GM12878 (cell line): ENCODE data around the gene SETD1A. TPM values are rescaled to one million over a fixed set of nuclear protein-coding genes. Genes with fewer than 3 reads are reported as not detected.

Source experiments
- ATAC-seq: fragments of 200-7000 bp; cut with Tn5 transposase; 3 replicates; pipeline ENCODE4 v1.9.1; 2020; ENCODE audit warnings: mild to moderate bottlenecking, moderate library complexity
- BruUV-seq: library from RNA; stranded (reverse); fragments of 400-500 nt; replicated peaks from 2 replicates; lab custom pipeline; 2021; lab: Mats Ljungman, UMichigan
- CTCF ChIA-PET: fragments of 300-600 bp; sonication (Branson Sonifier 250); formaldehyde crosslinking; extraction: SDS; loops from one replicate; lab custom pipeline; 2021; ENCODE audit warnings: inconsistent platforms; lab: Yijun Ruan, JAX
- POLR2A ChIA-PET: fragments of 350-600 bp; formaldehyde crosslinking; extraction: SDS; loops from one replicate; lab custom pipeline; 2021; ENCODE audit warnings: inconsistent platforms; lab: Charles Lee
- RAD21 ChIA-PET: fragments of 300-600 bp; sonication (Branson Sonifier 250); formaldehyde crosslinking; loops from one replicate; lab custom pipeline; 2023; ENCODE audit warnings: antibody characterized with exemption; ENCODE audit not compliant: unreplicated experiment; lab: Charles Lee
- SMC1A ChIA-PET: fragments of 300-600 bp; sonication (Branson Sonifier 250); formaldehyde crosslinking; loops from one replicate; lab custom pipeline; 2023; ENCODE audit not compliant: unreplicated experiment, uncharacterized antibody; lab: Charles Lee
- DNase-seq: peaks from one replicate; pipeline ENCODE4 v3.0.0-alpha.2; 2011; ENCODE audit warnings: low read depth, low spot score
- FAIRE-seq: peaks from 3 replicates; lab custom pipeline; 2011; peaks lifted over from hg19 to GRCh38; lab: Jason Lieb, UNC
- H2AFZ ChIP-seq: 2 replicates; pipeline ENCODE4 v1.6.0; 2011; ENCODE audit warnings: low read depth, low read length, control low read depth; ENCODE audit not compliant: control insufficient read depth
- H3K27ac ChIP-seq: 2 replicates; pipeline ENCODE4 v1.5.1; 2011; ENCODE audit warnings: control low read depth; ENCODE audit not compliant: control insufficient read depth, insufficient read depth
- H3K27me3 ChIP-seq, 2 experiments: replicated peaks in 1 of 2; 2 replicates each; pipeline versions ENCODE4 v1.6.0 to v1.6.1; 2011; ENCODE audit warnings: low read length in 1 of 2; ENCODE audit not compliant: control insufficient read depth in 2 of 2, insufficient read depth in 2 of 2
- H3K36me3 ChIP-seq, 2 experiments: 2 replicates each; pipeline ENCODE4 v1.5.1; 2011; ENCODE audit warnings: low read length in 1 of 2; ENCODE audit not compliant: control insufficient read depth in 2 of 2, insufficient read depth in 2 of 2
- H3K4me1 ChIP-seq: 2 replicates; pipeline ENCODE4 v1.6.1; 2011; ENCODE audit warnings: mild to moderate bottlenecking, low read length, moderate library complexity, mixed read lengths; ENCODE audit not compliant: control insufficient read depth, insufficient read depth
- H3K4me2 ChIP-seq: 2 replicates; pipeline ENCODE4 v1.6.0; 2011; ENCODE audit warnings: control low read depth; ENCODE audit not compliant: control insufficient read depth, insufficient read depth
- H3K4me3 ChIP-seq: fragments of 200-600 bp; sonication (generic); 2 replicates; pipeline ENCODE4 v1.5.1; 2016
- H3K79me2 ChIP-seq: 2 replicates; pipeline ENCODE4 v1.6.0; 2011; ENCODE audit warnings: low read length; ENCODE audit not compliant: control insufficient read depth, insufficient read depth
- H3K9ac ChIP-seq: 2 replicates; pipeline ENCODE4 v1.8.0; 2011; ENCODE audit warnings: low read length, control low read depth, mixed read lengths; ENCODE audit not compliant: control insufficient read depth, insufficient read depth
- H3K9me3 ChIP-seq: replicated peaks from 3 replicates; pipeline ENCODE4 v1.5.1; 2011; ENCODE audit warnings: mild to moderate bottlenecking, low read length; ENCODE audit not compliant: control insufficient read depth, insufficient read depth
- H4K20me1 ChIP-seq: 2 replicates; pipeline ENCODE4 v1.6.0; 2011; ENCODE audit not compliant: control insufficient read depth, insufficient read depth
- CEBPB ChIP-seq, 2 experiments: fragments of 150-350 bp in 1 of 2; IDR thresholded peaks; 2 replicates each; pipeline ENCODE4 v1.6.1; 2012 to 2014; ENCODE audit warnings: low read depth in 2 of 2, low read length in 2 of 2, borderline replicate concordance in 1 of 2, inconsistent platforms in 1 of 2
- IKZF2 ChIP-seq, 2 experiments: fragments of 450-650 bp; IDR thresholded peaks; 2 replicates each; pipeline ENCODE4 v1.6.1; 2017; ENCODE audit warnings: mild to moderate bottlenecking in 2 of 2, moderate library complexity in 2 of 2
- MXI1 ChIP-seq: fragments of 150-350 bp; IDR thresholded peaks from 2 replicates; pipeline ENCODE4 v1.6.1; 2011; ENCODE audit warnings: low read depth, mild to moderate bottlenecking, inconsistent platforms, low read length, improper control_type of control experiment
- PAX5 ChIP-seq: IDR thresholded peaks from 2 replicates; pipeline ENCODE4 v1.6.1; 2011; ENCODE audit warnings: low read depth, low read length, borderline replicate concordance
- SUZ12 ChIP-seq: fragments of 200-600 bp; sonication (generic); IDR thresholded peaks from one replicate; pipeline ENCODE4 v1.6.1; 2018; ENCODE audit warnings: antibody characterized with exemption, mild to moderate bottlenecking; ENCODE audit not compliant: unreplicated experiment
- TCF12 ChIP-seq: IDR thresholded peaks from 2 replicates; pipeline ENCODE4 v1.6.1; 2011; ENCODE audit warnings: low read depth, mild to moderate bottlenecking, low read length
- ZBED1 ChIP-seq: IDR thresholded peaks from 2 replicates; pipeline ENCODE4 v1.6.1; 2016; ENCODE audit warnings: borderline replicate concordance
- WGBS: methylation state at CpG from one replicate; pipeline ENCODE4 v1.1.6; 2016; ENCODE audit warnings: low lambda C conversion rate; ENCODE audit not compliant: insufficient replicate concordance, insufficient coverage; ENCODE audit errors: missing lambda C conversion rate; 5-methylcytosine and 5-hydroxymethylcytosine counted together
- in situ Hi-C: fragments of 300-500 bp; cut with MboI; formaldehyde crosslinking; loops from 9 replicates; pipeline ENCODE4 v1.14.3; 2018; ENCODE audit warnings: mixed read lengths
- intact Hi-C: fragments of 100-400 bp; cut with micrococcal nuclease; formaldehyde crosslinking; loops from one replicate; pipeline ENCODE4 v1.14.2; 2022; ENCODE audit not compliant: unreplicated experiment
- polyA plus RNA-seq, 11 experiments: library from polyadenylated mRNA; depleted of rRNA in 4 of 11; unstranded in 6 of 11; stranded (reverse) in 5 of 11; fragments of >200 nt; fragmentation: Nextera tagmentation in 4 of 11; fragmentation: Illumina TruSeq in 1 of 11; extraction: Ambion mirVana in 4 of 11; extraction: Trizol in 1 of 11; gene quantifications; 1 replicate in 1 of 11; 2 replicates in 10 of 11; pipeline versions ENCODE4 v1.2.1 to v1.2.3, GENCODE V29; 2011 to 2016; ENCODE audit warnings: inconsistent platforms in 2 of 11, missing spikeins in 2 of 11, low read depth in 1 of 11
- total RNA-seq, 4 experiments: library from RNA; depleted of rRNA in 3 of 4; stranded (reverse); fragments of >200 nt in 3 of 4; fragmentation: Illumina TruSeq in 1 of 4; extraction: Trizol in 1 of 4; gene quantifications; 2 replicates each; pipeline versions ENCODE4 v1.2.1 to v1.2.3, GENCODE V29; 2013 to 2021
- TF ChIP-seq, protein P1 (sequence below): fragments of 450-650 bp; IDR thresholded peaks from 2 replicates; pipeline ENCODE4 v1.6.1; 2014; ENCODE audit warnings: mild to moderate bottlenecking
- TF ChIP-seq, protein P2 (sequence below): fragments of 450-650 bp; IDR thresholded peaks from 2 replicates; pipeline ENCODE4 v1.6.1; 2018; ENCODE audit warnings: mild to moderate bottlenecking, low read depth, moderate library complexity; ENCODE audit not compliant: partially characterized antibody
- TF ChIP-seq, protein P3 (sequence below): fragments of 450-650 bp; IDR thresholded peaks from 2 replicates; pipeline ENCODE4 v1.6.1; 2017; ENCODE audit warnings: mild to moderate bottlenecking, low read depth, inconsistent platforms; ENCODE audit not compliant: poor library complexity, severe bottlenecking
- TF ChIP-seq, protein P4 (sequence below), 3 experiments: IDR thresholded peaks in 2 of 3; conservative IDR thresholded peaks in 1 of 3; 2 replicates each; pipeline ENCODE4 v1.5.1; 2011; ENCODE audit warnings: low read depth in 3 of 3, low read length in 3 of 3, mild to moderate bottlenecking in 3 of 3, control low read depth in 2 of 3, moderate library complexity in 2 of 3, inconsistent platforms in 1 of 3, mixed read lengths in 1 of 3; ENCODE audit not compliant: control insufficient read depth in 2 of 3, insufficient read depth in 1 of 3; ENCODE audit errors: extremely low read depth in 1 of 3
- TF ChIP-seq, protein P5 (sequence below): IDR thresholded peaks from 2 replicates; pipeline ENCODE4 v1.6.1; 2012; ENCODE audit warnings: low read length, inconsistent platforms

The SETD1A gene
- total and polyA plus RNA-seq, 10 of the 15 experiments (the other 5 are each of a cell fraction or from before 2014, with no cell fraction given): 0.02 to 25.9 (median 4.9) TPM

DNA sequence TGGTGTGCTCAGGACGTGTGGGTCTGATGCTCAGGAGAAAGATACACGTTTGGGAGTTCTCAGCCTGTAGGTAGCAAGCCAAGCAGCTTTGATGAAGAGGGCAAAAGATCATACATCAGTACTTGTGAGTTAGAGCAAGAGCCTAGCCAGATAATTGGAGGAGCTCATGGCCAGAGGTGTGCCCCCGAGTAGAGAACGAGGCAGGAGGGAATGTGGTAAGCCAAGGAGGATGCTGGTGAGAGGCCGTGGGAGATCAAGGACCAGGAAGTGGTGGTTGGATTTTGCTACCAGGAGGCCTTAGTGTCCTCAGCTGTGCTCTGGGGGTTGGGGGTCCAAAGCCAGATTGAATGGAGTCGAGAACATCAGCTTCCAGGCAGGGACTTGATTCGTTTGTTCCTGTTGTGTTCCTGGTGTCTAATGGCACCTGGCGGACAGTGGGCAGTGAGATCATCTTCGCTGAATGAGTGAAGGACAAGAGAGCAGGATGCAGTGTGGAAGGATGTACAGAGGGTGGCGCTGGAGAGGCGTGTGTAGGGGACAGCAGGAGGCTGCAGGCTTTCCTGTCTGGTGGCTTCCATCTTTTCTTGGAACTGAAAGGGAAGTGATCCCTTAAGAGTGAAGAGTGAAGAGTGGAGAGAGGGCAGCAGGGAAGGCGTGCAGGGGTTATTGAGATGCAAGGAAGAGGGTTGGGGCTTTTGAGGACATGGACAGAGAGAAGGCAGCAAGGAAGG, 22.6 kb upstream of the SETD1A start:
- Histone ChIP-seq H3K79me2 (no peaks in the 10 kb centered on the region), H3K9ac (no peak overlapping the region), H3K9me3 (no peaks in the 10 kb centered on the region), H3K27ac (no peak overlapping the region), H3K4me3 (no peak overlapping the region), H4K20me1 (no peaks in the 10 kb centered on the region), H3K27me3 (no peaks in the 10 kb centered on the region), H3K4me2 (no peak overlapping the region), H2AFZ (no peak overlapping the region), H3K4me1 (no peaks in the 10 kb centered on the region; the same call in 1 of the 2 replicates), H3K36me3 (peaks cover 0 to 10% of the 10 kb centered on the region in 2 experiments)
- FAIRE-seq (no peak), DNase-seq (no peak), ATAC-seq (peak; percentile 63)
- ChIA-PET RAD21 (interaction anchor here (0.6 kb wide), 1 partner anchor 509 kb away, joined by 3 read pairs; no protein-coding TSS in a partner anchor), POLR2A (interaction anchor here (0.5 to 0.6 kb wide), 2 partner anchors 27 to 37 kb away, joined by 3 read pairs; no protein-coding TSS in a partner anchor), SMC1A (interaction anchor here (1.1 kb wide), 1 partner anchor 9 kb away, joined by 3 read pairs; no protein-coding TSS in a partner anchor), CTCF (interaction anchor here (0.7 to 3.3 kb wide), 5 partner anchors 7 to 183 kb away, joined by 3 to 17 read pairs (median 4); partner anchors contain the start of gene KAT8)
- TSS peak; percentile 35 for BruUV-seq
- intact Hi-C loops (no loop called here), in situ Hi-C loops (no loop called here)
- WGBS: 34% methylated on average over 12 of the region's 12 CpGs
- TF ChIP-seq CEBPB (IDR thresholded peaks at IDR 0.05; ENCODE audit: borderline replicate concordance in 1 of 2, low read depth in 2 of 2, low read length in 2 of 2) (no peak), SUZ12 (no peak), MXI1 (no peak), TCF12 (no peak), PAX5 (no peak), IKZF2 (IDR thresholded peaks at IDR 0.05) (0 out of 4 replicates have a peak, but pooled peaks of 1 of the 2 experiments have one; percentile 17), ZBED1 (no peak)
- TF ChIP-seq, protein P1, sequence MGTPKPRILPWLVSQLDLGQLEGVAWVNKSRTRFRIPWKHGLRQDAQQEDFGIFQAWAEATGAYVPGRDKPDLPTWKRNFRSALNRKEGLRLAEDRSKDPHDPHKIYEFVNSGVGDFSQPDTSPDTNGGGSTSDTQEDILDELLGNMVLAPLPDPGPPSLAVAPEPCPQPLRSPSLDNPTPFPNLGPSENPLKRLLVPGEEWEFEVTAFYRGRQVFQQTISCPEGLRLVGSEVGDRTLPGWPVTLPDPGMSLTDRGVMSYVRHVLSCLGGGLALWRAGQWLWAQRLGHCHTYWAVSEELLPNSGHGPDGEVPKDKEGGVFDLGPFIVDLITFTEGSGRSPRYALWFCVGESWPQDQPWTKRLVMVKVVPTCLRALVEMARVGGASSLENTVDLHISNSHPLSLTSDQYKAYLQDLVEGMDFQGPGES: no peak
- TF ChIP-seq, protein P2, sequence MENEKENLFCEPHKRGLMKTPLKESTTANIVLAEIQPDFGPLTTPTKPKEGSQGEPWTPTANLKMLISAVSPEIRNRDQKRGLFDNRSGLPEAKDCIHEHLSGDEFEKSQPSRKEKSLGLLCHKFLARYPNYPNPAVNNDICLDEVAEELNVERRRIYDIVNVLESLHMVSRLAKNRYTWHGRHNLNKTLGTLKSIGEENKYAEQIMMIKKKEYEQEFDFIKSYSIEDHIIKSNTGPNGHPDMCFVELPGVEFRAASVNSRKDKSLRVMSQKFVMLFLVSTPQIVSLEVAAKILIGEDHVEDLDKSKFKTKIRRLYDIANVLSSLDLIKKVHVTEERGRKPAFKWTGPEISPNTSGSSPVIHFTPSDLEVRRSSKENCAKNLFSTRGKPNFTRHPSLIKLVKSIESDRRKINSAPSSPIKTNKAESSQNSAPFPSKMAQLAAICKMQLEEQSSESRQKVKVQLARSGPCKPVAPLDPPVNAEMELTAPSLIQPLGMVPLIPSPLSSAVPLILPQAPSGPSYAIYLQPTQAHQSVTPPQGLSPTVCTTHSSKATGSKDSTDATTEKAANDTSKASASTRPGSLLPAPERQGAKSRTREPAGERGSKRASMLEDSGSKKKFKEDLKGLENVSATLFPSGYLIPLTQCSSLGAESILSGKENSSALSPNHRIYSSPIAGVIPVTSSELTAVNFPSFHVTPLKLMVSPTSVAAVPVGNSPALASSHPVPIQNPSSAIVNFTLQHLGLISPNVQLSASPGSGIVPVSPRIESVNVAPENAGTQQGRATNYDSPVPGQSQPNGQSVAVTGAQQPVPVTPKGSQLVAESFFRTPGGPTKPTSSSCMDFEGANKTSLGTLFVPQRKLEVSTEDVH: no peak
- TF ChIP-seq, protein P3, sequence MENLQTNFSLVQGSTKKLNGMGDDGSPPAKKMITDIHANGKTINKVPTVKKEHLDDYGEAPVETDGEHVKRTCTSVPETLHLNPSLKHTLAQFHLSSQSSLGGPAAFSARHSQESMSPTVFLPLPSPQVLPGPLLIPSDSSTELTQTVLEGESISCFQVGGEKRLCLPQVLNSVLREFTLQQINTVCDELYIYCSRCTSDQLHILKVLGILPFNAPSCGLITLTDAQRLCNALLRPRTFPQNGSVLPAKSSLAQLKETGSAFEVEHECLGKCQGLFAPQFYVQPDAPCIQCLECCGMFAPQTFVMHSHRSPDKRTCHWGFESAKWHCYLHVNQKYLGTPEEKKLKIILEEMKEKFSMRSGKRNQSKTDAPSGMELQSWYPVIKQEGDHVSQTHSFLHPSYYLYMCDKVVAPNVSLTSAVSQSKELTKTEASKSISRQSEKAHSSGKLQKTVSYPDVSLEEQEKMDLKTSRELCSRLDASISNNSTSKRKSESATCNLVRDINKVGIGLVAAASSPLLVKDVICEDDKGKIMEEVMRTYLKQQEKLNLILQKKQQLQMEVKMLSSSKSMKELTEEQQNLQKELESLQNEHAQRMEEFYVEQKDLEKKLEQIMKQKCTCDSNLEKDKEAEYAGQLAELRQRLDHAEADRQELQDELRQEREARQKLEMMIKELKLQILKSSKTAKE: no peak
- TF ChIP-seq, protein P4, sequence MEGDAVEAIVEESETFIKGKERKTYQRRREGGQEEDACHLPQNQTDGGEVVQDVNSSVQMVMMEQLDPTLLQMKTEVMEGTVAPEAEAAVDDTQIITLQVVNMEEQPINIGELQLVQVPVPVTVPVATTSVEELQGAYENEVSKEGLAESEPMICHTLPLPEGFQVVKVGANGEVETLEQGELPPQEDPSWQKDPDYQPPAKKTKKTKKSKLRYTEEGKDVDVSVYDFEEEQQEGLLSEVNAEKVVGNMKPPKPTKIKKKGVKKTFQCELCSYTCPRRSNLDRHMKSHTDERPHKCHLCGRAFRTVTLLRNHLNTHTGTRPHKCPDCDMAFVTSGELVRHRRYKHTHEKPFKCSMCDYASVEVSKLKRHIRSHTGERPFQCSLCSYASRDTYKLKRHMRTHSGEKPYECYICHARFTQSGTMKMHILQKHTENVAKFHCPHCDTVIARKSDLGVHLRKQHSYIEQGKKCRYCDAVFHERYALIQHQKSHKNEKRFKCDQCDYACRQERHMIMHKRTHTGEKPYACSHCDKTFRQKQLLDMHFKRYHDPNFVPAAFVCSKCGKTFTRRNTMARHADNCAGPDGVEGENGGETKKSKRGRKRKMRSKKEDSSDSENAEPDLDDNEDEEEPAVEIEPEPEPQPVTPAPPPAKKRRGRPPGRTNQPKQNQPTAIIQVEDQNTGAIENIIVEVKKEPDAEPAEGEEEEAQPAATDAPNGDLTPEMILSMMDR (IDR thresholded peaks at IDR 0.05 in 2 of 3, conservative IDR thresholded peaks at IDR 0.05 in 1 of 3; ENCODE audit: control insufficient read depth in 2 of 3, extremely low read depth in 1 of 3, insufficient read depth in 1 of 3, low read depth in 3 of 3, low read length in 3 of 3): peak; percentile 48 to 58 (median 58); a peak in 5 of 6 replicates
- TF ChIP-seq, protein P5, sequence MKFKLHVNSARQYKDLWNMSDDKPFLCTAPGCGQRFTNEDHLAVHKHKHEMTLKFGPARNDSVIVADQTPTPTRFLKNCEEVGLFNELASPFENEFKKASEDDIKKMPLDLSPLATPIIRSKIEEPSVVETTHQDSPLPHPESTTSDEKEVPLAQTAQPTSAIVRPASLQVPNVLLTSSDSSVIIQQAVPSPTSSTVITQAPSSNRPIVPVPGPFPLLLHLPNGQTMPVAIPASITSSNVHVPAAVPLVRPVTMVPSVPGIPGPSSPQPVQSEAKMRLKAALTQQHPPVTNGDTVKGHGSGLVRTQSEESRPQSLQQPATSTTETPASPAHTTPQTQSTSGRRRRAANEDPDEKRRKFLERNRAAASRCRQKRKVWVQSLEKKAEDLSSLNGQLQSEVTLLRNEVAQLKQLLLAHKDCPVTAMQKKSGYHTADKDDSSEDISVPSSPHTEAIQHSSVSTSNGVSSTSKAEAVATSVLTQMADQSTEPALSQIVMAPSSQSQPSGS: no peak
